ENCODE results near the gene FOXK2.

DNA sequence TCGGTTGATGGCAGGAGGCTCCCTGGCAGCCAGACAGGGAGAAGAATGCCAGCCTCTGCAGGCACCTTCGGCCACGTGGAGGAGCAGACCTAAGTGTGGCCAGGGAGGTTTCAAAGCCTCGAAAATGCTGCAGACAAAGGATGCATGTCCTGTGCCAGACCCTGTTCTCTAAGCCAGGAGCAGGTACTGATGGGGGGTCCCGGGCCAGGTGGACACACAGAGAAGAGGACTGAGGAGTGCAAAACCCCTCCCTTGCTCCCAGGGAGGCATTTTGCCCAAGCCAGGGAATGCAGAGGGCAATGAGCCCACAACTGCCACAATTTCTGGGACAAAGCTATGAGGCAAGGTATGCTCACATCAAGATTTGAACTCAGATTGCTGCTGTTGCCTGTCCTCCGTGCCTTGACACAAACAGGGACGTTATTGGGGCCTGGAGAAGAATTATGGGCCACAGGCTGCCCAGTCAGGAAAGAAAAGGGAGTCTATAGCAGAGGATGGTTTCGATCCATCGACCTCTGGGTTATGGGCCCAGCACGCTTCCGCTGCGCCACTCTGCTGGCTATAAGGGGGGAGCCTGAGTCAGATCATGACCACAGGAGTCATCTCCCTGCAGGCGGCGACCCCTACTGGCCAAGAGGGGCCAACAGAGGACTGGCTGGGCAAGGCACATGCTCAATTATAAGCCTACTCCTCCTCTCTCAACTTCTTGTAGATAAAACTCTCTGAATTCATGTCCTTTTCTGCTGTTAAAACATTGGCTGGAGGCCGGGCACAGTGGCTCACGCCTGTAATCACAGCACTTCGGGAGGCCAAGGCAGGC lies 25.1 kb upstream of the FOXK2 start:
- TF ChIP-seq, protein P1, sequence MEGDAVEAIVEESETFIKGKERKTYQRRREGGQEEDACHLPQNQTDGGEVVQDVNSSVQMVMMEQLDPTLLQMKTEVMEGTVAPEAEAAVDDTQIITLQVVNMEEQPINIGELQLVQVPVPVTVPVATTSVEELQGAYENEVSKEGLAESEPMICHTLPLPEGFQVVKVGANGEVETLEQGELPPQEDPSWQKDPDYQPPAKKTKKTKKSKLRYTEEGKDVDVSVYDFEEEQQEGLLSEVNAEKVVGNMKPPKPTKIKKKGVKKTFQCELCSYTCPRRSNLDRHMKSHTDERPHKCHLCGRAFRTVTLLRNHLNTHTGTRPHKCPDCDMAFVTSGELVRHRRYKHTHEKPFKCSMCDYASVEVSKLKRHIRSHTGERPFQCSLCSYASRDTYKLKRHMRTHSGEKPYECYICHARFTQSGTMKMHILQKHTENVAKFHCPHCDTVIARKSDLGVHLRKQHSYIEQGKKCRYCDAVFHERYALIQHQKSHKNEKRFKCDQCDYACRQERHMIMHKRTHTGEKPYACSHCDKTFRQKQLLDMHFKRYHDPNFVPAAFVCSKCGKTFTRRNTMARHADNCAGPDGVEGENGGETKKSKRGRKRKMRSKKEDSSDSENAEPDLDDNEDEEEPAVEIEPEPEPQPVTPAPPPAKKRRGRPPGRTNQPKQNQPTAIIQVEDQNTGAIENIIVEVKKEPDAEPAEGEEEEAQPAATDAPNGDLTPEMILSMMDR (IDR thresholded peaks at IDR 0.05; ENCODE audit: poor library complexity) = peak; percentile 89
- TF ChIP-seq EZH2 (IDR thresholded peaks at IDR 0.05; ENCODE audit: borderline replicate concordance) = no peak
